H1 (cell line): ENCODE measurements around the gene PPP1R7. TPM values are rescaled to one million over a fixed set of nuclear protein-coding genes. Genes with fewer than 3 reads are reported as not detected.

Source experiments
- CTCF ChIA-PET: fragments of 300-600 bp; sonication (Branson Sonifier 250); formaldehyde crosslinking; loops from one replicate; lab custom pipeline; 2021; ENCODE audit not compliant: partially characterized antibody; lab: Charles Lee
- POLR2A ChIA-PET: fragments of 300-600 bp; sonication (Branson Sonifier 250); formaldehyde crosslinking; loops from one replicate; lab custom pipeline; 2021; ENCODE audit warnings: inconsistent platforms; ENCODE audit not compliant: partially characterized antibody; lab: Charles Lee
- DNase-seq, 2 experiments: peaks; one replicate each; pipeline versions ENCODE4 v3.0.0 to v3.0.0-alpha.2; 2010 to 2022; ENCODE audit warnings: low spot score in 2 of 2, low read depth in 1 of 2, mixed read lengths in 1 of 2
- FAIRE-seq: peaks from 2 replicates; lab custom pipeline; 2011; peaks lifted over from hg19 to GRCh38; lab: Jason Lieb, UNC
- H2AFZ ChIP-seq: 2 replicates; pipeline ENCODE4 v1.8.1; 2012; ENCODE audit warnings: low read length, inconsistent platforms
- H2AK5ac ChIP-seq: 2 replicates; pipeline ENCODE4 v1.6.1; 2013; ENCODE audit warnings: low read depth, low read length
- H2BK120ac ChIP-seq: replicated peaks from 2 replicates; pipeline ENCODE3; 2013; ENCODE audit warnings: low read depth, low read length, inconsistent platforms
- H2BK12ac ChIP-seq: 2 replicates; pipeline ENCODE4 v1.6.1; 2013; ENCODE audit warnings: low read depth, low read length
- H2BK15ac ChIP-seq: 2 replicates; pipeline ENCODE4 v1.6.1; 2013; ENCODE audit warnings: low read length
- H2BK20ac ChIP-seq: 2 replicates; pipeline ENCODE4 v1.6.1; 2013; ENCODE audit warnings: low read length
- H2BK5ac ChIP-seq: 2 replicates; pipeline ENCODE4 v1.6.1; 2013; ENCODE audit warnings: low read depth, low read length
- H3K14ac ChIP-seq: 2 replicates; pipeline ENCODE4 v1.6.1; 2013; ENCODE audit warnings: inconsistent platforms; ENCODE audit not compliant: insufficient read length
- H3K18ac ChIP-seq: 2 replicates; pipeline ENCODE4 v1.6.1; 2013; ENCODE audit warnings: low read length; ENCODE audit errors: extremely low read depth
- H3K23ac ChIP-seq: 2 replicates; pipeline ENCODE4 v1.6.1; 2013; ENCODE audit warnings: inconsistent platforms; ENCODE audit not compliant: insufficient read length
- H3K23me2 ChIP-seq: 2 replicates; pipeline ENCODE4 v1.6.1; 2013; ENCODE audit warnings: low read depth, low read length
- H3K27ac ChIP-seq: 2 replicates; pipeline ENCODE4 v1.6.1; 2011; ENCODE audit warnings: low read depth, low read length, inconsistent platforms
- H3K27me3 ChIP-seq, 4 experiments: replicated peaks in 1 of 4; 1 replicate in 1 of 4; 2 replicates in 3 of 4; pipeline versions ENCODE4 v1.6.1 to v1.8.1; 2011 to 2013; ENCODE audit warnings: low read length in 3 of 4, mild to moderate bottlenecking in 3 of 4, inconsistent platforms in 2 of 4, mixed read lengths in 2 of 4, moderate library complexity in 1 of 4; ENCODE audit not compliant: control insufficient read depth in 3 of 4, insufficient read depth in 3 of 4; ENCODE audit errors: extremely low read depth in 1 of 4
- H3K36me3 ChIP-seq, 4 experiments: 2 replicates each; pipeline versions ENCODE4 v1.6.1 to v1.8.1; 2011 to 2013; ENCODE audit warnings: mild to moderate bottlenecking in 4 of 4, low read length in 3 of 4, moderate library complexity in 2 of 4, control low read depth in 1 of 4, inconsistent platforms in 1 of 4; ENCODE audit not compliant: insufficient read depth in 4 of 4, control insufficient read depth in 2 of 4
- H3K4ac ChIP-seq: replicated peaks from 2 replicates; pipeline ENCODE3; 2013; ENCODE audit warnings: low read length, low read depth, mixed read lengths, inconsistent platforms; ENCODE audit not compliant: insufficient read length
- H3K4me1 ChIP-seq, 4 experiments: replicated peaks in 1 of 4; 1 replicate in 1 of 4; 2 replicates in 3 of 4; pipeline versions ENCODE4 v1.6.1 to v1.8.1; 2011 to 2013; ENCODE audit warnings: low read length in 3 of 4, inconsistent platforms in 2 of 4, mixed read lengths in 1 of 4; ENCODE audit not compliant: insufficient read depth in 4 of 4, control insufficient read depth in 3 of 4
- H3K4me2 ChIP-seq, 2 experiments: 2 replicates each; pipeline versions ENCODE4 v1.6.1 to v1.8.1; 2011 to 2013; ENCODE audit warnings: low read depth in 2 of 2, low read length in 2 of 2, control low read depth in 1 of 2, inconsistent platforms in 1 of 2, mild to moderate bottlenecking in 1 of 2; ENCODE audit not compliant: insufficient read depth in 1 of 2
- H3K4me3 ChIP-seq, 4 experiments: fragments of 200-600, 300-600 bp in 1 of 4; sonication (generic), shearing (Covaris generic), sonication (Bioruptor Twin) in 1 of 4; 2 replicates each; pipeline versions ENCODE4 v1.5.1 to v1.8.1; 2011 to 2016; ENCODE audit warnings: low read length in 4 of 4, low read depth in 3 of 4, control low read depth in 2 of 4, inconsistent platforms in 2 of 4, mild to moderate bottlenecking in 2 of 4, mixed read lengths in 1 of 4, moderate library complexity in 1 of 4; ENCODE audit not compliant: insufficient read depth in 2 of 4; ENCODE audit errors: extremely low read depth in 1 of 4
- H3K56ac ChIP-seq: replicated peaks from 2 replicates; pipeline ENCODE3; 2013; ENCODE audit warnings: low read depth, mild to moderate bottlenecking, mixed read lengths, low read length, inconsistent platforms; ENCODE audit not compliant: insufficient read length
- H3K79me1 ChIP-seq: 2 replicates; pipeline ENCODE4 v1.6.1; 2013; ENCODE audit warnings: low read depth, low read length, control low read depth
- H3K79me2 ChIP-seq, 2 experiments: 2 replicates each; pipeline versions ENCODE4 v1.6.1 to v1.8.1; 2012 to 2013; ENCODE audit warnings: low read length in 2 of 2, mild to moderate bottlenecking in 2 of 2, inconsistent platforms in 1 of 2; ENCODE audit not compliant: insufficient read depth in 2 of 2, control insufficient read depth in 1 of 2
- H3K9ac ChIP-seq, 4 experiments: replicated peaks in 1 of 4; 1 replicate in 1 of 4; 2 replicates in 3 of 4; pipeline versions ENCODE4 v1.6.1 to v1.8.1; 2011 to 2013; ENCODE audit warnings: low read depth in 3 of 4, low read length in 3 of 4, control low read depth in 2 of 4, mild to moderate bottlenecking in 2 of 4, moderate library complexity in 2 of 4, inconsistent platforms in 1 of 4; ENCODE audit errors: extremely low read depth in 1 of 4
- H3K9me3 ChIP-seq, 2 experiments: 2 replicates each; pipeline versions ENCODE4 v1.6.1 to v1.8.1; 2012 to 2013; ENCODE audit warnings: mild to moderate bottlenecking in 2 of 2, moderate library complexity in 2 of 2, control low read depth in 1 of 2, inconsistent platforms in 1 of 2, low read depth in 1 of 2, low read length in 1 of 2, mixed read lengths in 1 of 2; ENCODE audit not compliant: insufficient read depth in 2 of 2
- H4K20me1 ChIP-seq, 2 experiments: replicated peaks in 1 of 2; 2 replicates each; pipeline versions ENCODE3 to v1.8.1; 2011 to 2013; ENCODE audit warnings: inconsistent platforms in 2 of 2, low read length in 2 of 2, mild to moderate bottlenecking in 1 of 2; ENCODE audit not compliant: insufficient read depth in 2 of 2, control insufficient read depth in 1 of 2
- H4K5ac ChIP-seq: 2 replicates; pipeline ENCODE4 v1.6.1; 2013; ENCODE audit warnings: low read length, low read depth, mixed read lengths, inconsistent platforms; ENCODE audit not compliant: insufficient read length
- H4K8ac ChIP-seq: 2 replicates; pipeline ENCODE4 v1.8.0; 2013; ENCODE audit warnings: mild to moderate bottlenecking, moderate library complexity, low read length, inconsistent platforms; ENCODE audit not compliant: insufficient read depth; ENCODE audit errors: extremely low read depth
- H4K91ac ChIP-seq: replicated peaks from 2 replicates; pipeline ENCODE3; 2013; ENCODE audit warnings: low read length, mixed read lengths, inconsistent platforms; ENCODE audit not compliant: insufficient read length
- WGBS, 2 experiments: shearing (Covaris generic) in 1 of 2; methylation state at CpG; one replicate each; pipeline versions ENCODE4 v1.1.6 to v1.1.7; 2013 to 2015; ENCODE audit warnings: low lambda C conversion rate in 2 of 2, mixed read lengths in 2 of 2, inconsistent platforms in 1 of 2, low coverage in 1 of 2, missing lambda C conversion rate in 1 of 2; ENCODE audit not compliant: insufficient replicate concordance in 2 of 2, insufficient coverage in 1 of 2, insufficient read length in 1 of 2; ENCODE audit errors: extremely low coverage in 1 of 2, missing lambda C conversion rate in 1 of 2; 5-methylcytosine and 5-hydroxymethylcytosine counted together
- polyA plus RNA-seq, 7 experiments: library from polyadenylated mRNA; depleted of rRNA in 3 of 7; stranded (reverse) in 5 of 7; unstranded in 2 of 7; fragments of >200 nt in 5 of 7; fragments of 200-250 nt in 2 of 7; gene quantifications; 1 replicate in 5 of 7; 2 replicates in 1 of 7; 4 replicates in 1 of 7; pipeline versions ENCODE4 v1.2.1 to v1.2.3, GENCODE V29; 2011 to 2013; ENCODE audit warnings: missing spikeins in 2 of 7, mixed read lengths in 2 of 7
- total RNA-seq: library from RNA; stranded (reverse); fragmentation: NEBNext Ultra II Directional; extraction: Animal tissue kit (Norgen Biotek cat#: 25700); gene quantifications from 2 replicates; pipeline ENCODE4 v1.2.1, GENCODE V29; 2021

The PPP1R7 gene
- total and polyA plus RNA-seq, 2 of the 8 experiments (the other 6 are each of a cell fraction or from before 2014, with no cell fraction given) = 22.2 to 64.0 TPM

DNA sequence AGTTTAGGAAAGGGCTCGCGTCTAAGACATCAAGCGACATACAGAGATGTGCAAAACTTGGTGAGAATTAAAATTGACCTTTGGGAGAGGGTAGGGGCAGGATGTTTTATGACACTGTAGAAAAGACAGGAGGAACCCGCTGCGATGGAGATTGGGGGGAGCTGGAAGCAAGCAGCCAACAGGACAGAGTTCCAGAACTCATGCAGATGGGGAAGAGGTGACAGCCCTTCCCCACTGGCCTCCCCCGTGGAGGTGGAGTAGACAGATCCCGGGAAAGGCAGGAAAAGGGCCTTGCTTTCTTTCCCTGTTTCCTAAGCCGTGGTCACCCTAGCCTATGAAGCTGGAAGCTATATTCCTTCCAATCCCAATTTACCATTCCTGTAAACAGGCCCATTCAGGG is 77.3 kb downstream of the PPP1R7 start:
- ChIA-PET POLR2A (interaction anchor here (0.6 to 1.3 kb wide), 3 partner anchors 11 to 131 kb away, joined by 3 read pairs; no protein-coding TSS in a partner anchor), CTCF (interaction anchor here (0.9 to 1.0 kb wide), 3 partner anchors 11 to 376 kb away, joined by 3 read pairs; no protein-coding TSS in a partner anchor)
- H4K8ac ChIP-seq = no peak overlapping the region
- no peak overlapping the region for H3K4me3 ChIP-seq
- no peak overlapping the region for H2AK5ac ChIP-seq
- H2BK120ac ChIP-seq = no peak overlapping the region
- H2AFZ ChIP-seq = no peak overlapping the region
- no peak overlapping the region for H2BK15ac ChIP-seq
- 87% methylated on average over 8 of the region's 8 CpGs; no CpG with 5 or more reads in 1 of the 2 experiments for WGBS, 2 experiments
- peaks cover 11 to 38% (median 28%) of the 10 kb centered on the region in 4 experiments; a peak in 7 of 8 replicates for H3K36me3 ChIP-seq
- FAIRE-seq (no peak), DNase-seq (no peak)
- no peak overlapping the region for H2BK20ac ChIP-seq
- H3K4me2 ChIP-seq = no peak overlapping the region
- no peak overlapping the region for H3K14ac ChIP-seq
- H3K27me3 ChIP-seq = no peaks in the 10 kb centered on the region
- H4K91ac ChIP-seq = no peak overlapping the region
- H3K23ac ChIP-seq = no peak overlapping the region
- peaks cover 20 to 30% of the 10 kb centered on the region in 2 experiments for H4K20me1 ChIP-seq
- H2BK12ac ChIP-seq = no peak overlapping the region
- peaks cover 3% of the 10 kb centered on the region; the same call in 1 of the 2 replicates for H3K79me1 ChIP-seq
- H3K56ac ChIP-seq = no peak overlapping the region
- no peak overlapping the region for H3K9ac ChIP-seq
- no peak overlapping the region for H3K27ac ChIP-seq
- no peaks in the 10 kb centered on the region; a peak in 1 of 7 replicates for H3K4me1 ChIP-seq
- no peak overlapping the region for H4K5ac ChIP-seq
- no peaks in the 10 kb centered on the region for H3K23me2 ChIP-seq
- H3K18ac ChIP-seq = no peak overlapping the region
- no peaks in the 10 kb centered on the region for H3K79me2 ChIP-seq
- H3K9me3 ChIP-seq = no peaks in the 10 kb centered on the region
- no peak overlapping the region for H3K4ac ChIP-seq
- no peak overlapping the region for H2BK5ac ChIP-seq
